Esophagus squamous epithelium (tissue), 4 donors: ENCODE results near the gene SOX1.

Source experiments
- CTCF ChIP-seq, 6 experiments: fragments of 450-650 bp in 4 of 6; fragments of 200-600 bp in 2 of 6; sonication (generic) in 2 of 6; IDR thresholded peaks; one replicate each; pipeline ENCODE4 v1.5.1; 2016 to 2019; ENCODE audit warnings: antibody characterized with exemption in 6 of 6, mild to moderate bottlenecking in 4 of 6, moderate library complexity in 4 of 6
- POLR2A ChIP-seq, 4 donors: fragments of 450-650 bp; IDR thresholded peaks; one replicate each; pipeline ENCODE4 v1.6.1; 2017; ENCODE audit warnings: antibody characterized with exemption in 4 of 4, mild to moderate bottlenecking in 4 of 4, moderate library complexity in 3 of 4

GRCh38 chr13:112083971-112084370 lies 17.0 kb downstream of the SOX1 start:
- TF ChIP-seq CTCF (IDR thresholded peaks at IDR 0.05) (no peak), POLR2A (IDR thresholded peaks at IDR 0.05) (no peak)
